HG02678 (cell line): ENCODE results near the gene DIP2C.

Source experiments
- ATAC-seq: cut with Tn5 transposase; IDR thresholded peaks from one replicate; pipeline ENCODE4 v1.9.1; 2021; ENCODE audit warnings: mild to moderate bottlenecking, moderate library complexity; ENCODE audit not compliant: unreplicated experiment

Gene DIP2C

DNA sequence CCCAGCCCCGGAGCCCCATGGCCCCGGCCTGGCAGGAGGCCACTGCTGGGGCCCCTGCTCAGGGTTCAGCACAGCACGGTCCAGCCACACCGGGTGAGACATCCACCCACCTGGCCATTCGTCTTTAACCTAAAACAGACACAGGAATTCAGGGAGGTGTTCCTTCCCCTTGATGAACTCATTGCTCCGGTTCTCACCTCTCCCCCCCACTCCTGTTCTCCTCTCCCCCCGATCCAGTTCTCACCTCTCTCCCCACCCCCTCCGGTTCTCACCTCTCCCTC is 129.8 kb downstream of the DIP2C start:
- ATAC-seq, result no peak

- ATAC-seq, result no peak
These were observed 130.3 kb downstream of the DIP2C start for GRCh38 chr10:558891-559766.

- ATAC-seq, result no peak
These were observed 131.1 kb downstream of the DIP2C start for GRCh38 chr10:558364-558763.

DNA sequence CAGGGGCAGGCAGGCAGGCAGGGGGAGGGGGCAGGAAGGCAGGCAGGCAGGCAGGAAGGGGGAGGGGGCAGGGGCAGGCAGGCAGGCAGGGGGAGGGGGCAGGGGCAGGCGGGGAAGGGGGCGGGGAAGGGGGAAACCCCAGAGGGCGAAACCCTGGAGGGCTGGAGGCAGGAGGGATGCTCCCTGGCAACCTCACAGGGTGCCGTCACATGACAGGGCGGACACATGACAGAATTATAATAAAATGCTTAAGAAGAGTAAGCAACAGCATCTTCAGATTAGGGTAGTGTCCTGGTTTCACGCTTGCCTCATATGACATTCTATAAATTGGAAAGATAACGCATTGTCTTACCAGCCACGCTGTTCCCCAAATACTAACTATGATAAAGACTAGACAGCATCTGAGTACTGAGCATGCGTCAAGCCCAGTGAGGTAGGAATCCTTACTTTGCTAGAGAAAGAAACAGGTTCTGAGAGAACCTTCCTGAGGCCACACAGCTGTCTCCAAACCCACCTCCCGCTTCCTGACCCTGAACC is 131.6 kb downstream of the DIP2C start:
- ATAC-seq, result no peak

DNA sequence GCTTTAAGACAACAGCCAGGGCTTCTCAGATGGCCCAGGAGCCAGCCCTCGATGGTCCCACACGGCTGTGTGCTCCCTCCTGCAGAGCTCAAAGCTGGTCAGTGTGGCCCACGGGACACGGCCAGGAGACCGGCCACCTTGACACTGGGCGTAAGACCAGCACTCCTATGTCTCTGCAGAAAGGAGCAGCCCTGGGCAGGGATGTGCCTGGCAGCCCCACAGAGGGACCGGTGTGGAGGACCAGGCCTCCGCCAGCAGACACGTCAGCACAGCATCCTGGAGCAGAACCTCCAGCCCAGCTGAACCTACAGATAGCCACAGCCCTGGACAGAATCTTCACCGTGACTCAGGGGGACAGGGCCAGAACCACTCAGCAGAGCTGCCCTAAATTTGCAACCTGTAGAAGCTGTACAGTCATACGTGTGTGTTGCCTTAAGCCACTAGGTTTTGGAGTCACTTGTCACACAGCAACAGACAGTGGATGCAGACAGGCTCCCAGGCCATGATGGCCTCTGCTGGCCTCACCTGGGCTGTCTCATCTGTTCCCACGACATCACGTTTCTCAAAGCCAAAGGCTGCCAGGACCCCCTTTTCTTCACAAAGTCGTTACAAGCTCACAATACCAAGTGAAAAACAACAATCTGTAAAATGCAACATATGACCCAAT is 132.4 kb downstream of the DIP2C start:
- ATAC-seq, result no peak

GRCh38 chr10:555682-556350 is 133.7 kb downstream of the DIP2C start:
- no peak for ATAC-seq

- no peak for ATAC-seq
These were observed 134.2 kb downstream of the DIP2C start for GRCh38 chr10:555281-555680.

DNA sequence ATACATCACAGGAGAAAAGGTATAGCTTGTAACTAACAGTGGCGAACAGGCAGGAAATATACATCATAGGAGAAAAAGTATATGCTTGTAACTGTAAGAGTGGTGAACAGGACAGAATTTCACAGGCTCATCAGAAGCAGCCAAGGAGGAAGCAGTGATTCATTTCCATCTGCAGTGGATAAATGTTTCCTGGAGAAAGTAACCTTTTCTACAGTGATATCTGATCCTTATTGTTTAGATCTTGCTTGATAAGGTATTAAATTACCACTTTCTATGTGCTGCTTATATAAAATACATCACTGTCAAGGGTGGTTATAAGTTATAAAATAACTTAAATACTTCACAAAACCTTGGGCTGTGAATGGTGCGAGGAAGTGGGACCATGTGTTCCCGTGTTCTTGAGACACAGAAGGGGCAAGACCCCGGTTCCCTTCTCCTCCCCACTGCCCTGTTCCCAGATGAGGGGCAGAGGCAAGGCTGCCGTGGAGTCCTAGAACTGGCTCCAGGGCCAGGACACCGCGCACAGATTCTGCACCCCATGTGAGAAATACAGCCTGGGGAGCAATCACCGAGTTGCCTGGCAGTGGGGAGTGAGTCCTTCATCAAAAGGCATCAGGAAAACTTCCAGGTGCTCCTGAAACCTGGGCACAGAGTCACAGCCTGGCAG is 135.2 kb downstream of the DIP2C start:
- no peak for ATAC-seq

GRCh38 chr10:553233-553632 is 136.2 kb downstream of the DIP2C start:
- ATAC-seq, result no peak

DNA sequence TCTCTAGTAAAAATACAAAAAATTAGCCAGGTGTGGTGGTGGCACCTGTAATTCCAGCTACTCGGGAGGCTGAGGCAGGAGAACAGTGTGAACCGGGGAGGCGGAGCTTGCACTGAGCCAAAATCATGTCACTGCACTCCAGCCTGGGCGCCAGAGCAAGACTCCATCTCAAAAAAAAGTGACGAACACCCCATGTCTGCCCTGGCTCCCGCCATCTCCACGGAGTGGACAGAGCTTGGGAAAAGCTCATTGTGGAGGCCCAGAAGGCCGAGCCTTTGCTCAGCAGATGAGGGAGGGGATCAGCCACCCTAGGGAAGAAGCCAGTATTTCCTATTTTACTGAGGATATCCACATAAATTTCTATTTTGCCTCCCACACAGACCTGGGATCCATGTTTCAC is 136.8 kb downstream of the DIP2C start:
- no peak for ATAC-seq

DNA sequence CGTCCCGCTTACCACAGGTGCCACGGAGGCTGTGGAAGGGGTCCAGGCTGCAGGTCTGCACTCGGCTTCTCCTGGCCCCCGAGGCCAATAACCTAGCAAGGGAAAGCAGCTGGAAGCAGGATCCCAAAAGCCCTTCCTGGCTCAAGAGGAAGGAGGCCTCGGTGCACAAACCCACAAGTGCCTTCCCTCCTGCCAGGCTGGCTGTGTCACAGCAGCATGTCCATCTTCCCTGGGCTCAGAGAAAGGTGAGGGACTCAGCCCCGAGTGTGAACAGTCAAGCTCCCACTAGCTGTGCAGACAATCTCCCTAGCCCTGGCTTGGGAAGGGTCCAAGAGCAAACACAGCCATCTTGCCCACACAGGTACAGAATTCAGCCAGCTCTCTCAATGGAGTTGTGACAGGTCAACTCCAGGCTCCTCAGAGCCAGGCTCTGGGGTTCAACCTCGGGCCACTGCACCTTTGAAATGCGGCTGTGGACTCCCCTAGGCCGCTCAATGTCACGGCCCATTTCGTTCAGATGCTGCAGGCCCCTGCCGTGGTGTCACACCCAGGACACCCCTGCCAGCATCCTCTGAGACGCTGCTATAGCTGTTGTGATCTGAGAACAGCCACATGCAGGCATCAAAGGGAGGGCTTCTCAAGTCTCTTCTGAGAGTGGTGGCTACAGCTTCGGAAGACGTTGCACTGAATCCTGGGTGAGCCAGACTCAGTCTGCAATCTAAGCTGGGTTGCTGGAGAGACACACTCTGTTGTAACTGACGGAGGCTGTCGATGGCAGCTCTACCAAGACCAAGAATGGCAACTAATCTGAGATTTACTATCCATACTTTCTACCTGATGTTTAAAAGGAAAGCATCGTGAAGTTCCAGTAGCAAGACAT is 137.9 kb downstream of the DIP2C start:
- no peak for ATAC-seq

DNA sequence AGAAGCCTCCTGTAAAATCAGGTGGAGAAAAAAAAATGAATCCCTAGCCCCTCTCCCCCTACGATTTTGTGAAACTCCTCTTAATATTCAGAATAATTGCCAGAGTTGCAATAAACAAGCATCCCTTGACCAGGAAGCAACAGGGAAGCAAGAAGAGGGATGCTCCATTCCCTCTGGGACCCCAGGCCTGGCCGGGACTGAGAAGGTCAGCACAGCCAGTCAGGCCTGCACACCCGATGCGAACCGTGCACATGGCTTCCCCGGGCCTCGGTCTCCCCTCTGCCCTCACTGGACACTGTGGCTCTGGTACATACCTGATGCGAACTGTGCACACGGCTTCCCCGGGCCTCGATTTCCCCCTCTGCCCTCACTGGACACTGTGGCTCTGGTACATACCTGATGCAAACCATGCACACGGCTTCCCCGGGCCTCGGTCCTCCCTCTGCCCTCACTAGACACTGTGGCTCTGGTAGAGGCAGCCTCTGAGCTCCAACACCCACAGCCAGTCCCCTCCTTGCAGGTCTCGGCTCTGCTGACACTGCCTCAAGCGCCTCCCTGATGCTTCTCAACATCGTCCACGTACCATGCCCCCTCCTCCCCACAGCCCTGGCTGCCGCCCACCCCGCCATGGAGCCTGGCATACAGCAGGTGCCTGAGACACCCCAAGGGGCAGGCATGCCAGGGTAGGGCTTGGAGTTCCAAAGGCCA is 138.6 kb downstream of the DIP2C start:
- no peak for ATAC-seq

- no peak for ATAC-seq
These were observed 140.1 kb downstream of the DIP2C start for GRCh38 chr10:549391-549790.

- ATAC-seq, result no peak
These were observed 141.1 kb downstream of the DIP2C start for GRCh38 chr10:548238-548901.

DNA sequence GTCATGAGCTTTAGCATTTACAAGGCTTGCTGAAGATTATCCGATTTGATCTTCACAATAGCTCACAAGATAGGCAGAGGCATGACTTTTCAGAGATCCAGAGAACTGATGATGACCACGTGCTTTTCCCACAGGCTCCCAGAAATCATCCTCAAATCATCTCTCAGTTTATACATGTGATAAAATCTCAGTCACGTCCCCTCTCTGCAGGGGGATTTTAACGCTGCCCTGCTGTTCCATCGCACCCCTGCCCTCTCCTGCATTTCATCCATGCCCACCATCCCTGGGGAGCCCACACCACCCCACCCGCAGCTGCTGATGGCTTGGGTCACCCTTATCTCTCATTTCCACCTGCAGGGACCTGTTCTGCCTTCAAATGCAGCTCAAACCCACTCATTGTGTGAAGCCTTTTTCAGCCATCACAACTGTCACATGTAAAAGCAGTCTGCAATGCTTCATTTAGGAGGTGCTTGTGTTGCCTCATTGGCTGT is 141.8 kb downstream of the DIP2C start:
- ATAC-seq, result no peak

- ATAC-seq, result no peak
These were observed 142.4 kb downstream of the DIP2C start for GRCh38 chr10:546971-547590.

DNA sequence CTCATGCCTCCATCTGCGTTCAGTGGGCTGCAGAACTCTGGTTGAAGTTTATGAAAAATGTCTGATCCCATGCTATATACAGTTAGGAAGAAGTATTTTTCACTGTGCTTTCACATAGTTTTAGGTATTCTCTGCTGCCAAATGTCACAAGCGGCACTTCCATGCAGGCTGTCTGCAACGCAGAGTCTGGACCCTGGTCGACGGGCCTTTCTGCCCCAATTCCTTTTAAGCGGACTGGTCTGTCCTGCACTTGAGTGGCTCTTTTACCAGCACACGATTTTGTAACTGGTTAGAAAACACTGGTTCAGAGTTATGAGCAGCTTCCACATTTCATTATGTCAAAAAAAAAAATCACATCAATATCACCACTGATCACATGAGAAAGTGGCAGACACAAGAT is 143.0 kb downstream of the DIP2C start:
- no peak for ATAC-seq
